Erythroblast (primary cell): ENCODE results near the gene SLFN12.
"Not testable (repeated sequence)": the region's sequence is repeated elsewhere in the genome, so short reads cannot be mapped to it uniquely, and the experiment has no call there.

Experiments used
- DNase-seq, 2 experiments: peaks; one replicate each; lab custom pipeline; 2025; lab: John Stamatoyannopoulos, UW
- GATA1 ChIP-seq: IDR thresholded peaks from 2 replicates; pipeline ENCODE4 v1.6.1; 2011; ENCODE audit warnings: low read depth, mild to moderate bottlenecking, control low read depth, low read length, moderate library complexity
- POLR2A ChIP-seq: IDR thresholded peaks from 2 replicates; pipeline ENCODE4 v1.6.1; 2011; ENCODE audit warnings: mild to moderate bottlenecking, low read length

The SLFN12 gene

DNA sequence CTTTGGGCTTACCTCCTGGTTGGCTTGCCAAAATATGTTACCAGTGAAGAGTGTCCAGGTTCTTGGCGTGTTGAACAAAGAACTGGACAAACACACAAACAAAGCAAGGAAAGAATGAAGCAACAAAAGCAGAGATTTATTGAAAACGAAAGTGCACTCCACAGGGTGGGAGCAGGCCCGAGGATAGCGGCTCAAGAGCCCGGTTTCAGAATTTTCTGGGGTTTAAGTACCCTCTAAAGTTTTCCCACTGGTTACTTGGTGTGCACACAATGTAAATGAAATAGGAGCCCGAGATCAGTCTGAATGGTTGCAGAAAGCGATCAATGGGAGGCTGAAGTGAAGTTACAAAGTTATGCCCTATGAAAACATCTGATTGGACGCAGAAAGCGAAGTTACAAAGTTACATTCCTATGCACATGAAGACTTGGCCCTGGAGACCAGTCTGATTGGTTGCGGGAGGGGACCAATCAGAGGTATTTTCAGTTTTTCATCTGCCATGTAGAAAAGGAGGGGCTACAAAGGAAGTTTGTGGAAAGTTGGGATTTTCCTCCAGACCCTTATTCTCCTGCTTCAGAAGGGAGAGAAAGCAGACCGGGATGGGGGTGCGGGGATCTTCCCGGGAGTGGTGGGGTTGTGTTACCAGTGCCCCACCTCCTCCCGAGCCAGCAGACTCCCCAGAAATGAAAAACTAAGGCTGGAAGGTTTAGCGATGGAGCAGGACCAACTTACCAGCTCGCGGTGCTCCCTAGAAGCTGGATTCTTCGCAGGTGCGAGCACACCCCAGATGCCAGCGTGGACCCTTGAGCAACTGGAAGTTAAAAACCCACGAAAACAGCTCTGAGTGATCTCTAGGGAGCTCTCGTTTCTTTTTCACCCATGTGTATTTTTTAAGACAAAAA lies at the start of gene SLFN12:
Gene SLFN12, minus strand, starts transcription at position 325 of the 899 bp plus-strand sequence. CDS start 9,472 bp downstream, outside the sequence.
- DNase-seq, result peak; percentile 43 to 58
- TF ChIP-seq POLR2A (no peak), GATA1 (no peak)

DNA sequence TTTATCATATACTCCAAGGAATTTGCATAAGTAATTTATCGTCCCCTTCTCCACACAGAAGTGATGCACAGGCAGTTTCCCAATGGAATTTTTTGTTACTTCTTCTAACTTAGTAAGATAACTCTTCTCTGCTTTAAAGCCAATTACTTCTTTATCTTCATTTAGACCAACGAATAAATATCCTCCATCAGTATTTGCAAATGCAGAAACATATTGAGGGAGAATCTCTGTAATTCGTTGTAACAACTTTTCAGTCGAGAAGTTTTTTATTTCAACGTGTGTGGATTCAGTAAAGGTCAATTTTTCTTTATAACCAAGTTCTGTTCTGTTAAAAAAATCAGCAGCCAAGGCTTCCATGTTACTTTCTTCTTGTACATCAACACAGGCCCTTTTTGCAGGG lies 47.0 kb upstream of the SLFN12 start:
- TF ChIP-seq GATA1 (no peak), POLR2A (no peak)
- DNase-seq, result no peak

DNA sequence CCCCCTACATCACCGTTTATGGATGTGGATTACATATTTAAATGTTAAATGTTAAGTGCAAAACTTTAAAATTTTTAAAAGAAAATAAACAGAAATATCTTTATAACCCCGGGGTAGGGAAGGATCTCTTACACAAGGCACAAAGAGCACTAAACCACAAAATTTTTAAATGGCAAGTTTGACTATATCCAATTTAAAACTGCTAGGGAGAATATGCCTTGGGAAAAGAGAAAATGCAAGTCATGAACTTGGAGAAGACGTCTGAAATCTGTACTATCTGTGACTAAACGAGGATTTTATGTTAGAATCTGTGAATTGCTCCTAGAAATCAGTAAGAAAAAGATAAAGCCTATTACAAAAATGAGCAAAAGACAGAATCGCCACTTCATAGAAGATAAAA lies 44.9 kb upstream of the SLFN12 start:
- TF ChIP-seq GATA1, result no peak
- no peak for TF ChIP-seq POLR2A

DNA sequence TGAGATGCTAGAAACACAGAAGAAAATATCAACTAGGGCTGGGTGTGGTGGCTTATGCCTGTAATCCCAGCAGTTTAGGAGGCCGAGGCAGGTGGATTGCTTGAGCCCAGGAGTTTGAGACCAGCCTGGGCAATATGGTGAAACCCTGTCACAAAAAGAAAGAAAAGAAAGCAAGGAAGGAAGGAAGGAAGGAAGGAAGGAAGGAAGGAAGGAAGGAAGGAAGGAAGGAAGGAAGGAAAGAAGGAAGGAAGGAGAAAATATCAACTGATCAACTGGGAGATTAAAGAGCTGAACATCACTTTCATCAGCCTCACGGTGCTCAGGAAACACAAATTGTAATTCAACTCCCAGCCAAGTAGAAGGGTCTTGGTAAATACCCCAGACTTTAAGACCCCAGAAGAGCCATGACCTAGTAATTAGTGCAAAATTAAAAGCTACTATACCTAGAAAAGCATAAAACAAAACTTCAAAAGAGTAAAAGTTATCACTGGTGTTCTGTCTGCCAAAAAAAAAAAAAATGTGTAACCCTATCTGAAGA lies 44.1 kb upstream of the SLFN12 start:
- TF ChIP-seq GATA1 (no peak), POLR2A (no peak)
- DNase-seq, result no peak

More for the DNA sequence above, 44.9 kb upstream of the SLFN12 start:
- DNase-seq, result no peak

DNA sequence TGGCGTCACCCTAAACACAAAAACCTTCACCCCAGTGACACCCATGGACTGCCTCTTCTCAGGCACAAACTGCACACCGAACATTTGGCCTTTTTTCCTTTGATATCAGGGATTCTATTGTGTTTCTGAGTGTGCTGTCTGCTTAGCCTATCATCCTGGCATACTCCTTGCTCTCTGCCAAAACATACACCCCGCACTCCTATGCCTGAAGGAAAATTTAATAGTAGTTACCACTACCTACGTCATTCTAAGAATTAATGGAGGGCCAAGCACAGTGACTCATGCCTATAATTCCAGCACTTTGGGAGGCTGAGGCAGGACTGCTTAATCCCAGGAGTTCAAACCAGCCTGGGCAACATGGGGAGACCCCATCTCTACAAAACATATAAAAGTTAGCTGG lies 36.2 kb upstream of the SLFN12 start:
- TF ChIP-seq POLR2A, result no peak
- no peak for TF ChIP-seq GATA1
- no peak for DNase-seq

DNA sequence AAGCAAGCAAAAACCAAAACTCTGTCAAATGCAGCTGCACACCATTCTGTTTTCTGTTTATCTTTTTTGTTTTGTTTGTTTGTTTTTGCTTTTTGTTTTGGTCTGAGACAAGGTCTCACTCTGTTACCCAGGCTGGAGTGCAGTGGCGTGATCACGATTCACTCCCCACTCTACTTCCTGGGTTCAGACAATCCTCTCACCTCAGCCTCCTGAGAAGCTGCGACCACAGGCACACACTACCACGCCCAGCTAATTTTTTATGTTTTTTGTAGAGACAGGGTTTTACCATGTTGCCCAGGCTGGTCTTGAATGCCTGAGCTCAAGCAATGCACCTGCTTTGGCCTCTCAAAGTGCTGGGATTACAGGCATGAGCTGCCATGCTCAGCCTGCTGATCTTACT lies 35.5 kb upstream of the SLFN12 start:
- DNase-seq, result no peak
- TF ChIP-seq POLR2A (no peak), GATA1 (no peak)

DNA sequence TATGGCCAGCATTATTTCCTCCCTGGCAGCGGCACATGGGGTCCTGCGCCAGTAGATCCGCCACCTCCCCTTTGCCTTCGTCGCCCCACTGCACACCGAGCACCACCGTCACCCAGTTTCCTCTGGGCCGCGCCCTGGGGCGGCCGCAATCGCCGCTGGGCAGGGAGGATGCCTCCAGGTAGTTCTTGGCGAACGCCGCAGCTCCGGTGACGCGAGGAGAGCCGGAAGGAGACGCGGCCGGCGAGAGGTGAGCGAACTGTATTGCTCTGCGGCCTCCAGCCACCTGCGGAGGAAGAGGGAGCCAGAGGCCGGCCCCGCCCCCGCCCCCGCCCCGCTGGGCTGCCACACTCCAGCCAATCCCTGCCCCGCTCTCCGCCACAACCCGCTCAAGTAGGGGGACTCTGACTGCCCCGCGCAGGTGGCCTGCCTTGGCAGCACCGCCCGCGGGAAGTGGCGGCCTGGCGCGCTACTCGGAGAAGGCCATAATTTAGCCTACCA lies 28.1 kb upstream of the SLFN12 start:
- TF ChIP-seq POLR2A (no peak), GATA1 (no peak)
- peak; percentile 15 to 22 for DNase-seq

DNA sequence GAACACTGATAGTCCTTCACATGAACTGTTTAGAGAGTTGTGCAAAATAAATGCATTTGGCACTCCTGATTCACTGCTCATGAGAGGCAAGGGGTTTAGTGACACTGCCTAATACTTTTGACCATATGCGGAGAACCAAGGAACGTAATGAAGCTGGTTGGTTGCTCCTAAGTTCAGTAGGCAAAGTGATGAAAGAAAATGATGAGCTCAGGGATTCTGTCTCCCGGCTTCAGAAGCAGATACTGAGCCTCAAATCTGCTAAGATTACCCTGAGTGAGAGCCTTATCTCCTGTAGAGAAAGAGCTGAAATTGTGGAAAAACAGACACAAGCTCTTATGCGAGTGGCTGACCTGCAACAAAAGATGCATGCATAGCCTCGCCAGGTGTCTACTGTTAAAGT lies 21.7 kb upstream of the SLFN12 start:
- not testable (repeated sequence) for DNase-seq

DNA sequence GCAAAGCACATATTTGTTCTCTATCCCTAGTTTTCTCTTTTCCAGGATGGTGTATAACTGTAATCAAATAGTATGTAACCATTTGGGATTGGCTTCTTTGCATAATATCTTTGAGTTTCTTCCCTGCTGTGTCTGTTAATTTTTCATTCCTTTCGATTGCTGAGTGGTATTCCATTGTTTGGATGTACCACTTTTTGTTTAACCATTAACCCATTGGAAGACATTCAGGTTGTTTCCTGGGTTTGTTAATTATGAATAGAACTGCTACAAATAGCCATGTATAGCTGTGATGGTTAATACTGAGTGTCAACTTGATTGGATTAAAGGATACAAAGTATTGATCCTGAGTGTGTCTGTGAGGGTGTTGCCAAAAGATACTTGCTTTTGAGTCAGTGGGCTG lies 20.9 kb upstream of the SLFN12 start:
- DNase-seq, result no peak
- TF ChIP-seq POLR2A (no peak), GATA1 (no peak)

DNA sequence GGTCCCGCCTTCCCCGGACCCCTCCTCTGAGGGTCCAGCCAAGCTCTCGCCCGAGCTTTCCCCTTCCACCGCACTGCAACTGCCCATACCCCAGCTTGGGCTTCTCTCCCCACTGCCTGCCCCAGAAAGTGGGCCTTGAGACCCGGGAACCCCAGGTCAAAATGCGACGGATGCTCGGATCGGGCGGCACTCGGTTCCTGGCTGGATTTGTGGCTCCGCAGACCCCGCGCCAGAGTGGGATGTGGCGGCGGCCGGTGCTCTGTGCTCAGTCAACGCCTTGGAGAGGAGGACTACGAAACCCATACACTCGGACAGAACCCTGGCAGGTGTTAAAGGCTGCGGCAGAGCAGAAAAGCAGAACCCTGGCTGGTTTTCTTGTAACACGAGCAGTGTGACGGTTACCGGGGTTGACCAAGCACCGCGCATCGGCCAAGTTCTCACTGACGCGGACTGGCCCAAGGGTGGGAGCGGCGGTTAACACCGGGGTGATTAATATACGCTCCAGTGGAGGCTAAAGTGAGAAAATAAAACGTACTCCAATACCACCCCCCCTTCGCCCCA lies 17.2 kb upstream of the SLFN12 start:
- DNase-seq, result peak; percentile 21 to 42
- no peak for TF ChIP-seq GATA1
- no peak for TF ChIP-seq POLR2A

DNA sequence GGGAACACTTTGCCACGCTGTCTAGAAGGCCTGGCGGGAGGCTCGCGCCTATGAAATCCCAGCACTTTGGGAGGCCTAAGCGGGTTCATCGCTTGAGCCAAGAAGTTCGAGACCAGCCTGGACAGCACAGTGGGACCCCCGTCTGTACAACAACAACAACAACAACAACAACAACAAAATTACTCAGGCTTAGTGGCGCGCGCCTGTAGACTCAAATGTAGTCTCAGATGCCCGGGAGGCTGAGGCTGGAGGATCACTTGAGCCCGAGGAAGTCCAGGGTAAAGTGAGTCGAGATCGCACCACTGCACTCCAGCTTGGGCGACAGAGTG lies 16.6 kb upstream of the SLFN12 start:
- no peak for DNase-seq
- peak; percentile 30 for TF ChIP-seq POLR2A
- no peak for TF ChIP-seq GATA1

DNA sequence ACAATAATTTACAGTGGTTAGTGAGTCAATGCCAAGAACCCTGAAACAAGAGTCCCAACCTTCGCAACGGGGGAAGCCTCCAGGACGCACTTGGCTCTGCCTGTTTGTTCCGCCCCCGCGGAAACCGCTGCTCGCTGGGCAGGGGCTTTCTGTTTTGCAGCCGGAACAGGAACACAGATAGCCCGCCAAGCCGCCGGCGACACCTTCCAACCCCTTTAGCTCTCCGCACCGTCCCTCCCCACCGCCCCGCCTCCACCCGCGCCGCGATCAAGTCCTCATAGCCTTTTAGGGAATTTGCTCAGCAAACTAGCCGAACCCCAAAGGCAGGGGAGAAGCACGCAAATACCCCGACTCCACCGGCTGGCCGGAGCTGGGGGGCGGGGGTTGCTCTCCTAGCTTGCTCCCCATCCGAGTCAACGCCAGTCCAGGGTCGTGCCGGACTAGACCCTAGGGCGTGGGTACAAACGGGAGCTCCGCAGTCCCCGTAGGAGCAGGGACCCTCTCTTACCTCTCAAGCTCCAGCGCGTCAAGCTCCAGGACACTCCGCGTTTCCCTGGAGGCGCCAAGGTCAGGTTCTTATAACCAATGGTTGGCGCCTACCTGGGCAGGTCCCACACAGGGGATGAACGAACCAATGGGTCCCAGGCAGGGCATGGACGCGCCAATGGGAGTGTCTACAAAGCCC lies 16.1 kb upstream of the SLFN12 start, which contains the start of gene SLFN13:
Gene SLFN13, minus strand, starts transcription at position 553 of the 685 bp plus-strand sequence. CDS start 3,086 bp downstream, outside the sequence.
- TF ChIP-seq POLR2A, result peak; percentile 77
- TF ChIP-seq GATA1, result no peak
- DNase-seq, result peak; percentile 83 to 90

DNA sequence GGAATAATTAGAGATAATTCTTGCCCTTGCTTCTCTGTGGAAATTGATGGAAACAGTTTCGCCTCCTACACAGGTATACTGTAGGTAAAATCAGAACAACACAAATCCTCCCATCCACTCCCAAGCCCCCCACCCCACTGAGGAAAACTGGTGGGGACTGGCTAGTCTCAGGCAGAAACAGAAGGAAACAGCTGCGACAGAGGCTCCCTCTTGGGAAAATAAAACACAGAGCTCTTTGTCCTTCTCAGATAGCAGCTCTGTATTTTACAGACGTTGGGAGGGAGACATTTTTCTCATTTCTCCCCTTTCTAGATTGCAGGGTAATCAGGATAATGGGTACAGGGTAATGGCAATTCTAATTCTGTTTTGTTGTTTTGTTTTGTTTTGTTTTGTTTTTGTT lies 15.2 kb upstream of the SLFN12 start:
- peak; percentile 29 to 31 for DNase-seq
- TF ChIP-seq POLR2A (no peak), GATA1 (no peak)
